ENCODE measurements around the gene ADH5.
A peak's percentile ranks its signal among the peaks of the same experiment; 100 is the strongest.
"Not testable (repeated sequence)": the region's sequence is repeated elsewhere in the genome, so short reads cannot be mapped to it uniquely, and the experiment has no call there.

ADH5 gene

GRCh38 chr4:99088481-99089365 is at the start of gene ADH5:
Gene ADH5, minus strand, starts transcription at chr4:99088788. Its CDS starts 88 bp downstream, at chr4:99088700.
- DNase-seq: peak; percentile 87

GRCh38 chr4:99136329-99136728 is 47.7 kb upstream of the ADH5 start:
- DNase-seq: no peak

GRCh38 chr4:99135541-99136162 is 47.1 kb upstream of the ADH5 start:
- no peak for DNase-seq

DNA sequence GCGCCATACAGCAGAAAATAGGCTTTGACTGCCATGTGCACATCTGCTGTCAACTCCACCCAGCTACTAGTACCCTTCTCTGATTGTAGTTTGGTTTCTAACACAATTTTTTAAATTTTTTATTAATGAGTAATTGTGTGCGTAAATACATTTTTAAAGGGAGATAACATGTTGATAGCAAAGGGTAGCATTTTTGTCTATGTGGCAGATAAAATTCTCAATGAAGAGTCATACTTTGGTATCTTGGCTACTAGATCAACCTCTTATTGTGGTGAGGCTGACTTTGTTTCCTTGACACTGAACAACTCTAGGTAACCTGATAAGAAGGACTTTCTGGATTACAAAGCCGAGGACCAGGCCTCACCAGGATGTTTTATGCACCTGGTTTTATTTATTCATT is 46.0 kb upstream of the ADH5 start:
- no peak for DNase-seq

GRCh38 chr4:99131378-99131777 is 42.8 kb upstream of the ADH5 start:
- no peak for DNase-seq

DNA sequence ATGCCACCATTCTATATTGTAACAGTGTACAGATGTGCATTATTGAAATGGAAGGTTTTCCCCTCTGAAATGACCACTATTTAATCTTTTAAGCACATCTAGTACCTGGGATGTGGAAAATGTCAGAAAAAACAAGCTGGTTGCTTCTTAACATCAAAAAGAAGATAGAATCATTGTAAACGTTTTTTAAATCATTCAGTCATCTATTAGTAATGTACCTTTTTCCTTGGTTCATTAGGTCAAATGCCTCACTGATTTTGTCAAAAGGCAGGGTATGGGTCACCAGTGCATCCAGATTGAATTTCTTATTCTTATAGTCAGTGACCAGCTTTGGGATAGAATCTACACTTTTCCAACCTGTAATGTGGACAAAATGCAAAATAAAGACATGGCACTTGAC is 37.8 kb upstream of the ADH5 start:
- no peak for DNase-seq

DNA sequence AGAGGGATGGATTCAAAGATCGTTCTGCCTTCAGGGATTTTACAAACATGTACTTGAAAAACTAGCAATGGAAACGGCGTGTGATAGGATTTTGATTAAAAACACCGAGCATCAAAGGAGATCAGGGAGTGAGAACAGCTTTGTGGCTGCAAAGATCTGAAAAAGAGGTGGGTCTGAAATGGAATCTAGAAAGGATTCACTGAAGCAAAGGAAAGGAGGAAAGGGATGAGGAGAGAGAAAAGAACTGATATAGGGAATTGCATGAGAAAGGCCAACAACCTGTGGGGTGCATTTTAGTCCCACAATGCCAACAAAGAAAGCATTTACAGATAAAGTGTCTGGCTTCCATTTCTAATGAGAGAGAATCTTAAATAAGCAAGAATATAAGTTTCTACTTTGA is 32.4 kb upstream of the ADH5 start:
- DNase-seq: no peak

DNA sequence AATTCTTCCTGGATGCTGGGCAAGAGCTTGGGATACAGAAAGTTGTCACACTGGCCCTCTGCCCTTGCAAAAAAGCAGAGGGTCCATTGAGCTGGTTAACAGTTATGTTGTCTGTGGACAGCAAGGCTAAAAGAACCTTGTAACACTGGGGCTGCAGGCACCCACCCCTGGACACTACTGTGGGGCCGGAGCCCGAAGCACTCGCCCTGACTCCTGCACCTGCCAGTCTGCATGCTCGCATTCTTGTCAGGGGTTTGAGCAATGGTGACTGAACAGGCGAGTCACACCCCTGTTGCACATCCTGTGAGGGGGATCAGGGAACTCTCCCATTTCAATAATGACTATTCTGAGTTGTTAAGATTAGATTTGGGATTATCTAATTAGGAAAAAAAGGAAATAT is 31.9 kb upstream of the ADH5 start:
- no peak for DNase-seq

- no peak for DNase-seq
Measured at GRCh38 chr4:99117876-99118693, 29.5 kb upstream of the ADH5 start.

DNA sequence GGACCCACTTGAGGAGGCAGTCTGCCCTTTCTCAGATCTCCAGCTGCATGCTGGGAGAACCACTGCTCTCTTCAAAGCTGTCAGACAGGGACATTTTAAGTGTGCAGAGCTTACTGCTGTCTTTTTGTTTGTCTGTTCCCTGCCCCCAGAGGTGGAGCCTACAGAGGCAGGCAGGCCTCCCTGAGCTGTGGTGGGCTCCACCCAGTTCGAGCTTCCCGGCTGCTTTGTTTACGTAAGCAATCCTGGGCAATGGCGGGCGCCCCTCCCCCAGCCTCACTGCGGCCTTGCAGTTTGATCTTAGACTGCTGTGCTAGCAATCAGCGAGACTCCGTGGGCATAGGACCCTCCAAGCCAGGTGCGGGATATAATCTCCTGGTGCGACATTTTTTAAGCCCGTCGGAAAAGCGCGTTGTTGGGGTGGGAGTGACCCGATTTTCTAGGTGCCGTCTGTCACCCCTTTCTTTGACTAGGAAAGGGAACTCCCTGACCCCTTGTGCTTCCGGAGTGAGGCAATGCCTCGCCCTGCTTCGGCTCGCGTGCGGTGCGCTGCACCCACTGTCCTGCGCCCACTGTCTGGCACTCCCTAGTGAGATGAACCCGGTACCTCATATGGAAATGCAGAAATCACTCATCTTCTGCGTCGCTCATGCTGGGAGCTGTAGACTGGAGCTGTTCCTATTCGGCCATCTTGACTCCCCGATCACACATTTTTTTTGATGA is 28.7 kb upstream of the ADH5 start:
- not testable (repeated sequence) for DNase-seq

- not testable (repeated sequence) for DNase-seq
Measured at GRCh38 chr4:99109286-99109685, 20.7 kb upstream of the ADH5 start.

- no peak for DNase-seq
Measured at GRCh38 chr4:99104153-99104552, 15.6 kb upstream of the ADH5 start.

DNA sequence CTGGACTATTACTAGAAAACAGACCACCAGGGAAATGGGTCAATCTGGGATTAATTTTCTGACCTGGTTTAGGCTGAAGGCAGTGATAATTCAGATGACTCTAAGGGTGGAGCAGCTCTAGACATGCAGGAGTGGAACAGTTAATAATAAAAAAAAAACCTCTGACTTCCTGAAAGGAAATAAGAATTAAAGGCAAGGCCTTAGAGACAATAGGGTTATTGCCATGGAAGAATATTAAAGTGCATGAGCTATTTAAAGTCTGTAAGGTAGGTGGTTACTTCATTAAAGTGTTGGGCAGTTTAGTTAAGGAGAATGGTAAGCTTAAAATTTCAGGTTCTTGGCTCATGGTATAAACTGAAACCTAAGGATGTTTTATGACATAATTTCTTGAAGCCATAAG is 14.6 kb upstream of the ADH5 start:
- no peak for DNase-seq

DNA sequence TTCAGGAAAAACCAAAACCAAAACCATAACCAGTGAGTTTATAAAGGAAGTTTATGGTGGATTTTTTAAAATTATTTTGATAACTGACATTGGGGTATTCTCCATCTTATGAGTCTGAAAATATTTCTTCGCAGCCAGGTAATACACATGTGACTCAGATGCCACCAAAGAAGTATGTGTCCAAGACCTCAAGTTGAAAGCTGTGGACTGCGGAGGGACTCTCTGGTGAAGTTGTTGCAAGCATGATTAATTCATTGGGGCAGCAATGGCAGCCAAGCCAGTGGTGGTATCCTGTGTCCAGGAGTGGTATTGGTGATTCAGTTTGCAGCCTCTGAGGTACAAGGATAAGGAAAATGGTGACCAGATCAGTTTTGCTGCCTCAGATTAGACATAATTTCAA is 14.0 kb upstream of the ADH5 start:
- DNase-seq: no peak

DNA sequence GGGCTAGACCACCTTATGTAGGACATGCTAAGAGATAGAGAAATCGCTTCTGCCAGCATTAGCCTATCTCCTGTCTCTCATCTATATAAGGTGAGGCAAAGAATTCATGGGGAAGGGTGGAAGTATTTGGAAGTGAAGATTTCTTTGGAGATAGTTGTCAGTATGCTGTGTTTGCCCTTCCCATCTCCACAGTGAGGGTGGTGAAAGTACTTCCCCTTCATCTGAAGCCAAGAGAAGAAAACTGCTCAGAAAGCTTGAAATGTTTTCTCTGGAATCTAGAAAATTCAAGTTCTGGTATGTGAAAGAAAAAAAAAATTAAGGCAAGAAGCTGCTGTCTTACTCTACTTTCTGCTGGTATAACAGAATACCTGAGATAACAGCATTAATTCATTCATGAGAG is 12.3 kb upstream of the ADH5 start:
- no peak for DNase-seq

DNA sequence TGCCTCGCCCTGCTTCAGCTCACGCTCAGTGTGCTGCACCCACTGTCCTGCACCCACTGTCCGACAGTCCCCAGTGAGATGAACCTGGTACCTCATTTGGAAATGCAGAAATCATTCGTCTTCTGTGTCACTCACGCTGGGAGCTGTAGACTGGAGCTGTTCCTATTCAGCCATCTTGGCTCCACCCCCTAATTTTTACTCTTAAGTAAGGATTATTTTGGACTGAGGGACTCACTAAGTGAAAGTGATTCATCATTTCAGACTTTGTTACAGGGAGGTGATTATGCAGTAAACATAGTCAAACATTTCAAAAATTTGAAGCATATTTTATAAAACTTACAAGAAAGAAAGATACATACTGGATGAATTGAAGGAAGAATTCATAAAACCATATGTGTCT is 11.2 kb upstream of the ADH5 start:
- DNase-seq: not testable (repeated sequence)

DNA sequence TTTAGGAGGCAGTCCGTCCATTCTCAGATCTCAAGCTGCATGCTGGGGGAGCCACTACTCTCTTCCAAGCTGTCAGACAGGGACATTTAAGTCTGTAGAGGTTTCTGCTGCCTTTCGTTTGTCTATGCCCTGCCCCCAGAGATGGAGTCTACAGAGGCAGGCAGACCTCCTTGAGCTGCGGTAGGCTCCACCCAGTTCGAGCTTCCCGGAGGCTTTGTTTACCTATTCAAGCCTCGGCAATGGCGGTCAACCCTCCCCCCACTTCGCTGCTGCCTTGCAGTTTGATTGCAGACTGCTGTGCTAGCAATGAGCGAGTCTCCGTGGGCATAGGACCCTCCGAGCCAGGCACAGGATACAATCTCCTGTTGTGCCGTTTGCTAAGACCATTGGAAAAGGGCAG is 10.7 kb upstream of the ADH5 start:
- no peak for DNase-seq

DNA sequence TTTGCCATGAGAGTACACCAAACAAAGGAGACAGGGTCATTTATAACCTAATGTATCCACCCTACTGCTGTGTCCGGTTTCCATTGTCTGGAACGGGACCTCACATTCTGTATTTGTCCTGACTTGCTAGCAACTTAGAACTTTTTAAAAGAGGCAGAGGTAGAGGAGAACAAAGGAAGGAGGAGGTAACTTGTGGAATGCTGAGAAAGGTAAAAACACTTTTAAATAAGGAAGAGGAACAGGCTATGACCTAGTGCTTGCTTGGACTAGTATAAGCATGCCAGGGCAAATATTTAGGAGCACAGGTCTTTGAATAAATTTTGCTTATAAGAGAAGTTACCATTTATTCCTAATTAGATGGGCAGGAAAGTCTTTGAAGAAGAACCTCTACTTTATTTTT is 3.3 kb upstream of the ADH5 start:
- DNase-seq: not testable (repeated sequence)

DNA sequence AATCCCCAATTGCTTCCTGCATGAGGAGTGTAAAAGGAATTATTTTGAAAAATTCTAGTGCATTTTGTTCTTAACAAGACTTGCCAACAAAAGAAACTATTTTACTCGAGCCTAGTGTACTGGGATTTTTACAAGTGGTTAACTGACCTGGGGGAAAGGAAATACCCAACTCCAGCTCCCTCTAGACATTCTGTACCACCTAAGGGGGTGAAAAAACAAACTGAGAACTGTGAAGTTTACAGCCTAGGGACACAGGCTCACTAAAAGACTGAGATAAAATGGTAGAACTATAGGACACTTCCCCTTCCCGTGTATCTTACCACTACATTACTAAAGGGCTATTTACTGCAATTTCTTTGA is 2.6 kb upstream of the ADH5 start:
- DNase-seq: no peak

DNA sequence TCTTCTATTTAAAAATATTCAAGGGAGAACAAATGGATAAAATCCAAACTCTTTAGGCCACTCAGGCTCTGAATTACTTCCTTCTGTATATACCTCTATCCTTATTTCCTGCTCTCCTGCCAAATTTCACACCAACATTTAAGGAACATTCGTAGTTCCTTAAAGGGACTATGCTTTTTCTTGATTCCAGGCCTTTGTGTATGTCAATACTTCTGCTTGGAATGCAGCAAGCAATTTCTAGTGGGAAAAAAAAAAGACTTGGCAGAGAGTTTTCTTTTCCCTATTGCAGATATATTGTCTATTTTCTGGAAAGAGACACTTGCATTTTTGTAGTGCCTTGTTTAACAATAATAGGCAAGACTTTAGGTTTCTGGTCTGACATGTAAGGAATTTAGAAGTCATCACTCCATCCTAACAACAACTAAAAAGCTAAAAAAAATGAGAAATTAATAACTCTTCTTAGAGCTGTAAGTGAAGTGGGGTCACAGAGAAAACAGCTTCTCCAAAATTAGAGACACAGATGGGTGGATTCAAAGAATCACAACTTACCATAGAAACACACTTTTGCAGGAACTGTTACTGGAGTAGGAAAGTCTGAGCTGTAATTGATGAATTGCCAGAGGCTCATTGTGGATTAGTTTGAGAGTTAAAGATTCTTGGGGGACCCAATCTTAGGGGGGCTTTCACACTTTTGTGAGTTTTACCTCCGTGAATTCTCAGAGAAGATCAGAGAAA is 2.1 kb upstream of the ADH5 start:
- no peak for DNase-seq

DNA sequence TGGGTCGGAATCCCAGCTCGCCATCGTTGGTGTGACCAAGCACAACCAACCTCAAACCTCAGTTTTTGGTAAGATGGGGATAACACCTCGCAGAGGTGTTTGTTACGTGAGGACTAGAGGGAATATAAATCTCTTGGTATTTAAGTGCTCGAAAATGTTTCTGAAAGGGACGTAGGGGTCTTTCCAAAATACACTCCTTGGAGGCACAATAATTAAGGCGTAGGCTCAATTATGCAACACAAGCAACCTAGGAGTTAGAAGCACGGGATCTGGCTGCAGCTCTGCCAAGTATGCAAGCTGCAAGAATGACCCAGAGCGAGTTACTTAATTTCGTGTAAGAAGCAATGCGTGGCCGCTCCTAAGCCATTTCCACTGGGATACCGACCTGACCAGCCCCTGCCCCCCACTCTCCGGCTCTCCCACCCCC is 552 bp downstream of the ADH5 start:
- peak; percentile 1 for DNase-seq

GRCh38 chr4:99084595-99084994 is 4.0 kb downstream of the ADH5 start:
- DNase-seq: no peak
